H1 (cell line): ENCODE results near the gene SSU72. TPM values are rescaled to one million over a fixed set of nuclear protein-coding genes. Genes with fewer than 3 reads are reported as not detected.

Experiments
- CTCF ChIA-PET: fragments of 300-600 bp; sonication (Branson Sonifier 250); formaldehyde crosslinking; loops from one replicate; lab custom pipeline; 2021; ENCODE audit not compliant: partially characterized antibody; lab: Charles Lee
- POLR2A ChIA-PET: fragments of 300-600 bp; sonication (Branson Sonifier 250); formaldehyde crosslinking; loops from one replicate; lab custom pipeline; 2021; ENCODE audit warnings: inconsistent platforms; ENCODE audit not compliant: partially characterized antibody; lab: Charles Lee
- DNase-seq, 2 experiments: peaks; one replicate each; pipeline versions ENCODE4 v3.0.0 to v3.0.0-alpha.2; 2010 to 2022; ENCODE audit warnings: low spot score in 2 of 2, low read depth in 1 of 2, mixed read lengths in 1 of 2
- FAIRE-seq: peaks from 2 replicates; lab custom pipeline; 2011; peaks lifted over from hg19 to GRCh38; lab: Jason Lieb, UNC
- H2AFZ ChIP-seq: 2 replicates; pipeline ENCODE4 v1.8.1; 2012; ENCODE audit warnings: low read length, inconsistent platforms
- H2AK5ac ChIP-seq: 2 replicates; pipeline ENCODE4 v1.6.1; 2013; ENCODE audit warnings: low read depth, low read length
- H2BK120ac ChIP-seq: replicated peaks from 2 replicates; pipeline ENCODE3; 2013; ENCODE audit warnings: low read depth, low read length, inconsistent platforms
- H2BK12ac ChIP-seq: 2 replicates; pipeline ENCODE4 v1.6.1; 2013; ENCODE audit warnings: low read depth, low read length
- H2BK15ac ChIP-seq: 2 replicates; pipeline ENCODE4 v1.6.1; 2013; ENCODE audit warnings: low read length
- H2BK20ac ChIP-seq: 2 replicates; pipeline ENCODE4 v1.6.1; 2013; ENCODE audit warnings: low read length
- H2BK5ac ChIP-seq: 2 replicates; pipeline ENCODE4 v1.6.1; 2013; ENCODE audit warnings: low read depth, low read length
- H3K14ac ChIP-seq: 2 replicates; pipeline ENCODE4 v1.6.1; 2013; ENCODE audit warnings: inconsistent platforms; ENCODE audit not compliant: insufficient read length
- H3K18ac ChIP-seq: 2 replicates; pipeline ENCODE4 v1.6.1; 2013; ENCODE audit warnings: low read length; ENCODE audit errors: extremely low read depth
- H3K23ac ChIP-seq: 2 replicates; pipeline ENCODE4 v1.6.1; 2013; ENCODE audit warnings: inconsistent platforms; ENCODE audit not compliant: insufficient read length
- H3K23me2 ChIP-seq: 2 replicates; pipeline ENCODE4 v1.6.1; 2013; ENCODE audit warnings: low read depth, low read length
- H3K27ac ChIP-seq: 2 replicates; pipeline ENCODE4 v1.6.1; 2011; ENCODE audit warnings: low read depth, low read length, inconsistent platforms
- H3K27me3 ChIP-seq, 4 experiments: replicated peaks in 1 of 4; 1 replicate in 1 of 4; 2 replicates in 3 of 4; pipeline versions ENCODE4 v1.6.1 to v1.8.1; 2011 to 2013; ENCODE audit warnings: low read length in 3 of 4, mild to moderate bottlenecking in 3 of 4, inconsistent platforms in 2 of 4, mixed read lengths in 2 of 4, moderate library complexity in 1 of 4; ENCODE audit not compliant: control insufficient read depth in 3 of 4, insufficient read depth in 3 of 4; ENCODE audit errors: extremely low read depth in 1 of 4
- H3K36me3 ChIP-seq, 4 experiments: 2 replicates each; pipeline versions ENCODE4 v1.6.1 to v1.8.1; 2011 to 2013; ENCODE audit warnings: mild to moderate bottlenecking in 4 of 4, low read length in 3 of 4, moderate library complexity in 2 of 4, control low read depth in 1 of 4, inconsistent platforms in 1 of 4; ENCODE audit not compliant: insufficient read depth in 4 of 4, control insufficient read depth in 2 of 4
- H3K4ac ChIP-seq: replicated peaks from 2 replicates; pipeline ENCODE3; 2013; ENCODE audit warnings: low read length, low read depth, mixed read lengths, inconsistent platforms; ENCODE audit not compliant: insufficient read length
- H3K4me1 ChIP-seq, 4 experiments: replicated peaks in 1 of 4; 1 replicate in 1 of 4; 2 replicates in 3 of 4; pipeline versions ENCODE4 v1.6.1 to v1.8.1; 2011 to 2013; ENCODE audit warnings: low read length in 3 of 4, inconsistent platforms in 2 of 4, mixed read lengths in 1 of 4; ENCODE audit not compliant: insufficient read depth in 4 of 4, control insufficient read depth in 3 of 4
- H3K4me2 ChIP-seq, 2 experiments: 2 replicates each; pipeline versions ENCODE4 v1.6.1 to v1.8.1; 2011 to 2013; ENCODE audit warnings: low read depth in 2 of 2, low read length in 2 of 2, control low read depth in 1 of 2, inconsistent platforms in 1 of 2, mild to moderate bottlenecking in 1 of 2; ENCODE audit not compliant: insufficient read depth in 1 of 2
- H3K4me3 ChIP-seq, 4 experiments: fragments of 200-600, 300-600 bp in 1 of 4; sonication (generic), shearing (Covaris generic), sonication (Bioruptor Twin) in 1 of 4; 2 replicates each; pipeline versions ENCODE4 v1.5.1 to v1.8.1; 2011 to 2016; ENCODE audit warnings: low read length in 4 of 4, low read depth in 3 of 4, control low read depth in 2 of 4, inconsistent platforms in 2 of 4, mild to moderate bottlenecking in 2 of 4, mixed read lengths in 1 of 4, moderate library complexity in 1 of 4; ENCODE audit not compliant: insufficient read depth in 2 of 4; ENCODE audit errors: extremely low read depth in 1 of 4
- H3K56ac ChIP-seq: replicated peaks from 2 replicates; pipeline ENCODE3; 2013; ENCODE audit warnings: low read depth, mild to moderate bottlenecking, mixed read lengths, low read length, inconsistent platforms; ENCODE audit not compliant: insufficient read length
- H3K79me1 ChIP-seq: 2 replicates; pipeline ENCODE4 v1.6.1; 2013; ENCODE audit warnings: low read depth, low read length, control low read depth
- H3K79me2 ChIP-seq, 2 experiments: 2 replicates each; pipeline versions ENCODE4 v1.6.1 to v1.8.1; 2012 to 2013; ENCODE audit warnings: low read length in 2 of 2, mild to moderate bottlenecking in 2 of 2, inconsistent platforms in 1 of 2; ENCODE audit not compliant: insufficient read depth in 2 of 2, control insufficient read depth in 1 of 2
- H3K9ac ChIP-seq, 4 experiments: replicated peaks in 1 of 4; 1 replicate in 1 of 4; 2 replicates in 3 of 4; pipeline versions ENCODE4 v1.6.1 to v1.8.1; 2011 to 2013; ENCODE audit warnings: low read depth in 3 of 4, low read length in 3 of 4, control low read depth in 2 of 4, mild to moderate bottlenecking in 2 of 4, moderate library complexity in 2 of 4, inconsistent platforms in 1 of 4; ENCODE audit errors: extremely low read depth in 1 of 4
- H3K9me3 ChIP-seq, 2 experiments: 2 replicates each; pipeline versions ENCODE4 v1.6.1 to v1.8.1; 2012 to 2013; ENCODE audit warnings: mild to moderate bottlenecking in 2 of 2, moderate library complexity in 2 of 2, control low read depth in 1 of 2, inconsistent platforms in 1 of 2, low read depth in 1 of 2, low read length in 1 of 2, mixed read lengths in 1 of 2; ENCODE audit not compliant: insufficient read depth in 2 of 2
- H4K20me1 ChIP-seq, 2 experiments: replicated peaks in 1 of 2; 2 replicates each; pipeline versions ENCODE3 to v1.8.1; 2011 to 2013; ENCODE audit warnings: inconsistent platforms in 2 of 2, low read length in 2 of 2, mild to moderate bottlenecking in 1 of 2; ENCODE audit not compliant: insufficient read depth in 2 of 2, control insufficient read depth in 1 of 2
- H4K5ac ChIP-seq: 2 replicates; pipeline ENCODE4 v1.6.1; 2013; ENCODE audit warnings: low read length, low read depth, mixed read lengths, inconsistent platforms; ENCODE audit not compliant: insufficient read length
- H4K8ac ChIP-seq: 2 replicates; pipeline ENCODE4 v1.8.0; 2013; ENCODE audit warnings: mild to moderate bottlenecking, moderate library complexity, low read length, inconsistent platforms; ENCODE audit not compliant: insufficient read depth; ENCODE audit errors: extremely low read depth
- H4K91ac ChIP-seq: replicated peaks from 2 replicates; pipeline ENCODE3; 2013; ENCODE audit warnings: low read length, mixed read lengths, inconsistent platforms; ENCODE audit not compliant: insufficient read length
- ATF3 ChIP-seq: IDR thresholded peaks from 2 replicates; pipeline ENCODE4 v1.6.1; 2011; ENCODE audit warnings: low read depth, mild to moderate bottlenecking, low read length; ENCODE audit not compliant: insufficient read depth
- BRCA1 ChIP-seq: IDR thresholded peaks from 2 replicates; pipeline ENCODE4 v1.6.1; 2012; ENCODE audit warnings: low read depth, low read length, improper control_type of control experiment
- E2F6 ChIP-seq: IDR thresholded peaks from 2 replicates; pipeline ENCODE4 v1.6.1; 2012; ENCODE audit warnings: inconsistent platforms
- JUN ChIP-seq: IDR thresholded peaks from 2 replicates; pipeline ENCODE4 v1.6.1; 2011; ENCODE audit warnings: low read depth, mild to moderate bottlenecking, improper control_type of control experiment, low read length
- KDM4A ChIP-seq: IDR thresholded peaks from one replicate; pipeline ENCODE4 v1.7.1; 2012; ENCODE audit warnings: low read depth, mild to moderate bottlenecking, moderate library complexity, low read length, inconsistent platforms; ENCODE audit not compliant: severe bottlenecking
- MAX ChIP-seq: IDR thresholded peaks from 2 replicates; pipeline ENCODE4 v1.6.1; 2012; ENCODE audit warnings: inconsistent platforms
- NANOG ChIP-seq: IDR thresholded peaks from 2 replicates; pipeline ENCODE4 v1.6.1; 2011; ENCODE audit warnings: low read length, low read depth, mild to moderate bottlenecking, inconsistent platforms; ENCODE audit not compliant: insufficient read depth, poor library complexity, severe bottlenecking
- POLR2AphosphoS5 ChIP-seq: IDR thresholded peaks from 2 replicates; pipeline ENCODE4 v1.6.1; 2011; ENCODE audit warnings: low read depth, low read length
- RAD21 ChIP-seq, 2 experiments: IDR thresholded peaks in 1 of 2; conservative IDR thresholded peaks in 1 of 2; 2 replicates each; pipeline ENCODE4 v1.6.1; 2011; ENCODE audit warnings: low read depth in 2 of 2, low read length in 2 of 2, improper control_type of control experiment in 1 of 2, inconsistent platforms in 1 of 2, mild to moderate bottlenecking in 1 of 2, moderate library complexity in 1 of 2
- RFX5 ChIP-seq: IDR thresholded peaks from 2 replicates; pipeline ENCODE4 v1.6.1; 2011; ENCODE audit warnings: low read depth, low read length, improper control_type of control experiment, borderline replicate concordance
- SIX5 ChIP-seq: IDR thresholded peaks from 2 replicates; pipeline ENCODE4 v1.6.1; 2011; ENCODE audit warnings: mild to moderate bottlenecking, low read depth, low read length
- TCF12 ChIP-seq: IDR thresholded peaks from 2 replicates; pipeline ENCODE4 v1.6.1; 2011; ENCODE audit warnings: low read depth, mild to moderate bottlenecking, low read length
- WGBS, 2 experiments: shearing (Covaris generic) in 1 of 2; methylation state at CpG; one replicate each; pipeline versions ENCODE4 v1.1.6 to v1.1.7; 2013 to 2015; ENCODE audit warnings: low lambda C conversion rate in 2 of 2, mixed read lengths in 2 of 2, inconsistent platforms in 1 of 2, low coverage in 1 of 2, missing lambda C conversion rate in 1 of 2; ENCODE audit not compliant: insufficient replicate concordance in 2 of 2, insufficient coverage in 1 of 2, insufficient read length in 1 of 2; ENCODE audit errors: extremely low coverage in 1 of 2, missing lambda C conversion rate in 1 of 2; 5-methylcytosine and 5-hydroxymethylcytosine counted together
- polyA plus RNA-seq, 7 experiments: library from polyadenylated mRNA; depleted of rRNA in 3 of 7; stranded (reverse) in 5 of 7; unstranded in 2 of 7; fragments of >200 nt in 5 of 7; fragments of 200-250 nt in 2 of 7; gene quantifications; 1 replicate in 5 of 7; 2 replicates in 1 of 7; 4 replicates in 1 of 7; pipeline versions ENCODE4 v1.2.1 to v1.2.3, GENCODE V29; 2011 to 2013; ENCODE audit warnings: missing spikeins in 2 of 7, mixed read lengths in 2 of 7
- total RNA-seq: library from RNA; stranded (reverse); fragmentation: NEBNext Ultra II Directional; extraction: Animal tissue kit (Norgen Biotek cat#: 25700); gene quantifications from 2 replicates; pipeline ENCODE4 v1.2.1, GENCODE V29; 2021

The SSU72 gene
- total and polyA plus RNA-seq, 2 of the 8 experiments (the other 6 are each of a cell fraction or from before 2014, with no cell fraction given): 110 to 165 TPM

- no peak overlapping the region for H2BK20ac ChIP-seq
- H3K79me1 ChIP-seq: no peaks in the 10 kb centered on the region
- H2BK12ac ChIP-seq: no peak overlapping the region
- H2BK15ac ChIP-seq: no peak overlapping the region
- no peak overlapping the region for H3K9ac ChIP-seq
- H3K27ac ChIP-seq: no peak overlapping the region
- H2BK120ac ChIP-seq: no peak overlapping the region
- H3K9me3 ChIP-seq: peaks cover 3 to 5% of the 10 kb centered on the region in 2 experiments; a peak in 1 of 4 replicates
- no peak overlapping the region for H4K91ac ChIP-seq
- DNase-seq (no peak), FAIRE-seq (no peak)
- H2BK5ac ChIP-seq: no peak overlapping the region
- H3K36me3 ChIP-seq: peaks cover 4 to 32% (median 11%) of the 10 kb centered on the region in 4 experiments; a peak in 4 of 8 replicates
- H4K5ac ChIP-seq: no peak overlapping the region
- no peak overlapping the region for H3K56ac ChIP-seq
- CTCF ChIA-PET: interaction anchor here (0.7 to 1.5 kb wide), 2 partner anchors 22 to 25 kb away, joined by 3 read pairs; no protein-coding TSS in a partner anchor
- no peak overlapping the region for H3K23ac ChIP-seq
- peaks cover 0 to 1% of the 10 kb centered on the region in 2 experiments for H4K20me1 ChIP-seq
- 95% methylated on average over 15 of the region's 18 CpGs; no CpG with 5 or more reads in 1 of the 2 experiments for WGBS, 2 experiments
- H3K23me2 ChIP-seq: no peaks in the 10 kb centered on the region
- no peaks in the 10 kb centered on the region for H3K27me3 ChIP-seq
- H3K4me2 ChIP-seq: no peak overlapping the region
- no peak overlapping the region for H3K14ac ChIP-seq
- POLR2A ChIA-PET: interaction anchor here (0.8 to 1.7 kb wide), 5 partner anchors 9 to 91 kb away, joined by 3 to 9 read pairs (median 3); partner anchors contain the start of gene ATAD3A
- H3K4me1 ChIP-seq: no peaks in the 10 kb centered on the region
- no peak overlapping the region for H3K4ac ChIP-seq
- no peak overlapping the region for H4K8ac ChIP-seq
- H2AFZ ChIP-seq: no peak overlapping the region
- no peak overlapping the region for H3K18ac ChIP-seq
- H2AK5ac ChIP-seq: no peak overlapping the region
- H3K4me3 ChIP-seq: no peak overlapping the region
- H3K79me2 ChIP-seq: no peaks in the 10 kb centered on the region
- TF ChIP-seq KDM4A (no peak), RFX5 (no peak), JUN (no peak), ATF3 (no peak), MAX (no peak), SIX5 (no peak), POLR2AphosphoS5 (no peak), NANOG (no peak), E2F6 (no peak), TCF12 (no peak), RAD21 (IDR thresholded peaks at IDR 0.05 in 1 of 2, conservative IDR thresholded peaks at IDR 0.05 in 1 of 2; ENCODE audit: low read depth in 2 of 2, low read length in 2 of 2) (no peak), BRCA1 (no peak)
Measured at GRCh38 chr1:1529321-1529720, 45.3 kb downstream of the SSU72 start.
